Fibroblast of pulmonary artery (primary cell): ENCODE data around the gene BBIP1.
"Not testable (repeated sequence)": the region's sequence is repeated elsewhere in the genome, so short reads cannot be mapped to it uniquely, and the experiment has no call there.

ENCODE experiments used
- DNase-seq: peaks from one replicate; pipeline ENCODE4 v3.0.0-alpha.2; 2010; ENCODE audit warnings: low read depth
- H3K4me3 ChIP-seq: replicated peaks from 2 replicates; pipeline ENCODE4 v1.5.1; 2011; ENCODE audit warnings: low read depth, mild to moderate bottlenecking, control low read depth, low read length, moderate library complexity
- TF ChIP-seq, protein P1 (sequence below): IDR thresholded peaks from 2 replicates; pipeline ENCODE4 v1.5.1; 2011; ENCODE audit warnings: mild to moderate bottlenecking, control low read depth, low read length, inconsistent platforms; ENCODE audit errors: missing control alignments

The BBIP1 gene

GRCh38 chr10:110868981-110869380 is 50.0 kb downstream of the BBIP1 start:
- DNase-seq: no peak
- no peak overlapping the region for H3K4me3 ChIP-seq
- TF ChIP-seq, protein P1, sequence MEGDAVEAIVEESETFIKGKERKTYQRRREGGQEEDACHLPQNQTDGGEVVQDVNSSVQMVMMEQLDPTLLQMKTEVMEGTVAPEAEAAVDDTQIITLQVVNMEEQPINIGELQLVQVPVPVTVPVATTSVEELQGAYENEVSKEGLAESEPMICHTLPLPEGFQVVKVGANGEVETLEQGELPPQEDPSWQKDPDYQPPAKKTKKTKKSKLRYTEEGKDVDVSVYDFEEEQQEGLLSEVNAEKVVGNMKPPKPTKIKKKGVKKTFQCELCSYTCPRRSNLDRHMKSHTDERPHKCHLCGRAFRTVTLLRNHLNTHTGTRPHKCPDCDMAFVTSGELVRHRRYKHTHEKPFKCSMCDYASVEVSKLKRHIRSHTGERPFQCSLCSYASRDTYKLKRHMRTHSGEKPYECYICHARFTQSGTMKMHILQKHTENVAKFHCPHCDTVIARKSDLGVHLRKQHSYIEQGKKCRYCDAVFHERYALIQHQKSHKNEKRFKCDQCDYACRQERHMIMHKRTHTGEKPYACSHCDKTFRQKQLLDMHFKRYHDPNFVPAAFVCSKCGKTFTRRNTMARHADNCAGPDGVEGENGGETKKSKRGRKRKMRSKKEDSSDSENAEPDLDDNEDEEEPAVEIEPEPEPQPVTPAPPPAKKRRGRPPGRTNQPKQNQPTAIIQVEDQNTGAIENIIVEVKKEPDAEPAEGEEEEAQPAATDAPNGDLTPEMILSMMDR: no peak

DNA sequence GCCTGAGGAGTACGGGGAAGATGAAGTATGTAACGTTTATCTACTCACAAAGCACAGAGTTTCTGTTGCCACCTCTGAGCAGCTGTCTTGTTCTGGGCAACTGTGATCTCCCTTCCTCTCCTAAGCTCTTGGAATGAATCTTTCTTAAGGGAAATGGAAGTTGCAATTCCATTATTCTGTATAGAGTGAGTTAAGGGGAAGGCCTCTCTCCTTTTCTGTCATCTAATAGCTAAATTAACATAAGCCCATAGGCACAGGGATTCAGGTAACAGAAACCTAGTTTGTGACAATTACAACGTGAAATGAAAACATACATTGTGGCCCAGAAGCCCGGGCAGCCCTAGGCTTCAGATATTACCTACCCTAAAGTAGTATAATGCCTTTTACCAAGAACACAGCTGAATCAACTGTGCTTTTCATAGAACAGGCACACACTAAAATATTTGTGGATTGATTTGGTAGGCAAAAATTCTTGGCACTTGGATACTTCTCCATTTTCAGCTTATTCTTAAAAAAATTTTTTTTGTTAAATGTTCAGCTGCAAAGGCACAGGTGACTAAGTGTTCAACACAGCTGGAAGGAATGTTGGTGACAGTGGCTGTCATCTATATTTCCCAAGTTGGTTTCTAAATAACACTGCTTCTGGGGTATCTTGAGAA is 51.0 kb downstream of the BBIP1 start:
- no peak for DNase-seq
- no peak overlapping the region for H3K4me3 ChIP-seq
- TF ChIP-seq, protein P1: no peak

DNA sequence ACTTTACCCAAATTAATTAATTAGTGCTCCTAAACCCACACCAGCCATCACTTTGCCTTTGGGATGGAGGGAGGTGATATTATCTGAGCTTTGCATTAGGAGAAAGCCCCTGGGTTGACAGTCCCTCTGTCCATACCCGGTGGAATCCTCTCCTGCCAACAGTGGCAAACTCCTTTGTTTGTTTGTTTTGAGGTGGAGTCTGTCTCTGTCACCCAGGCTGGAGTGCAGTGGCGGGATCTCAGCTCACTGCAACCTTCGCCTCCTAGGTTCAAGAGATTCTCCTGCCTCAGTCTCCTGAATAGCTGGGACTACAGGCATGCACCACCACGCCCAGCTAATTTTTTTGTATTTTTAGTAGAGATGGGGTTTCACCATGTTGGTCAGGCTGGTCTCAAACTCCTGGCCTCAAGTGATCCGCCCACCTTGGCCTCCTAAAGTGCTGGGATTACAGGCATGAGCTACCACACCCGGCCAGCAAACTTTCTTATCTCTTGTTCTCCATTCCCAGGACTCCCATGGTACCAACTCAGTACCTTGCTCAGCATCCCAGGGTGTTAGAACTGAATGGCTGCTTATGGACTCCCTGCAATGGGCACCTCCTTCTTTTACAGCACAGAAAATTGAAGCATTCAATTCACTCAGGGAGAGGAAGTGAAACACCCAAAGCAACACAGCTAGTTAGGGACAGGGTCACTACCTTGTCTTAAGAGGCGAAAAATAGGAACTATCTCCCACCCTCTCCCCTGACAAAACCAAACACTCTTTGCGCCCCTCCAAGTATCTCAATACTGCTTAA is 51.8 kb downstream of the BBIP1 start:
- not testable (repeated sequence) for H3K4me3 ChIP-seq, DNase-seq

DNA sequence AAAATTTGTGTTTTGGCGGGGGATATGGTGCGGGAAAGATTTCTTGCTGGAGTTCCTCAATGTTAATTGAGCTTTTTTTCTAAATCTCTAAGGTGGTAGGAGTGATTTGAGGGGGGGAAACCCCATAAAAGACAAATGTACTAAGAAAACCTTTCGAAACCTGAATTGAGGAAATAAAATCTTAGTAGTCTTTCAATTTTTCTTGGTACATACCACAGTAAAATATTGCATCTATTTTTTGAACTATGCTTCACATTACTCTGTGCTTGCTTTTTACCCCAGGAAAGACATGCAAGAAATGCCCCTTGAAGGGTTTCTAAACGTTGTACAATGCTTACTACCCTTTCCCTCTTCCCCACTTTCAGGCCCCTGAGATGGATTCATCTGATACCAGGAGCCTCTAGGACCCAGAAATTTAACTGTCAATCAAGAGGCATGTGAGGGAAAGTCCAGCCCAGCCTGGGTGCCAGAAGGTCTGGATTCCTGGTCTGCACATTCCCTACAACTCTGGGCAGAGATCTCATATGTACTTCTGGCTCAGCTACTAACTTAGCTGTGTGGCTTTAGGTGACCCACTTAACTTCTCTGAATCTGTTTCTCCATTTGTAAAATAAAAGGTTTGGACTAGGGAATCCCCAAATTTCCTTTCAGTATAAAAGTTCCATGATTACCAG is 53.0 kb downstream of the BBIP1 start:
- TF ChIP-seq, protein P1: no peak
- DNase-seq: no peak
- H3K4me3 ChIP-seq: no peak overlapping the region

- peak; percentile 28 for DNase-seq
- no peak overlapping the region for H3K4me3 ChIP-seq
- TF ChIP-seq, protein P1: no peak
Observed at GRCh38 chr10:110865186-110865808, 53.7 kb downstream of the BBIP1 start.

DNA sequence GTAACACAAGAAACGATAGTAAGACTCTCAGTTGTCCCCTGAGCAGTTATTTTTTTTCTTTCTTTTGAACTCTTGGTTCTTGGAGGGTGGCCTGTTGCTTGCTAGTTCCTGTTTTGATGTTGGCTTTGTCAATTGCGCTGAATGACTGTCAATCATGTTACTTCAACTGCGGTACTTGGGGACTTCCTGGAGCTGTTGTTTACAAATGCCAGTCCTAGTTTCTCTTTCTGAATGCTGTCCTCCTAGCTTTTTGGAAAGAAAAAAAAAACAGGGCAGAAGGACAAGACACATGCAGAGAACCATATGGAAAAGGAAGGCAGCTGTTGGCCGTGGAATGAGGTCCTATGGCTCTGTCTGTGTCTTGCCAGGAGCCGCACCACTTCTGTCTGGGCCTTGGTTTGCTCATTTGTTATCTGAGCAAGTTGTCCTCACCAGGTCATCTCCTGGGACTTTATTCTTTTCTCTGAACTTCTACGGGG is 54.3 kb downstream of the BBIP1 start:
- H3K4me3 ChIP-seq: no peak overlapping the region
- no peak for DNase-seq
- TF ChIP-seq, protein P1: no peak

DNA sequence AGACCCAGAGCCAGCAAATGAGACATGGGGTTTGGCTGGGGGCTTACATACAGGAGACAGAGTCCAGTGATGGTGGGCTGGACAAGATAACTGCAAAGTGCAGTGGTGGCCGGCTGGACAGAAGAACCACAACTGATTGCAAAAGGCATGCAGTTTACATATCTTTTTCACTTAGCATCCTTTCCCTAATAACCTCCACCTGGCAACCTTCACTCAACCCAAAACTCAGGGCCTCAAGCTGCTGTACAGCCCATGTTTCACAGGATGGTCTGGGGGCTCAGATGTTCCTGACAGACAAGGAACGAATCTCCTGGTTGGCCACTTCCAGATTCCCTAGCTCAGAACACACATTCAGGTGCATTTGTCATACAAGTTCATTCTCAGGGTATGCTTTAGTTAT is 55.0 kb downstream of the BBIP1 start:
- no peak for DNase-seq
- no peak overlapping the region for H3K4me3 ChIP-seq
- TF ChIP-seq, protein P1: no peak
